HepG2 (cell line): ENCODE data around the gene ACTL7B.

Experiments used
- RFX3 ChIP-seq: IDR thresholded peaks from 2 replicates; pipeline ENCODE4 v1.6.1; 2016; ENCODE audit warnings: missing biosample characterization, missing genetic modification reagents
- SRSF4 ChIP-seq: fragments of 200-400 bp; formaldehyde crosslinking; IDR thresholded peaks from one replicate; pipeline ENCODE4 v1.6.1; 2018; ENCODE audit warnings: mild to moderate bottlenecking, low read depth, low read length, moderate library complexity; ENCODE audit not compliant: poor library complexity, severe bottlenecking
- ZEB1 ChIP-seq: IDR thresholded peaks from 2 replicates; pipeline ENCODE4 v1.6.1; 2012; ENCODE audit warnings: mild to moderate bottlenecking, low read depth, inconsistent platforms; ENCODE audit not compliant: insufficient replicate concordance
- ZNF530 ChIP-seq: sonication (generic); formaldehyde crosslinking; IDR thresholded peaks from 2 replicates; pipeline ENCODE4 v1.5.0; 2020; ENCODE audit warnings: low read depth, mild to moderate bottlenecking, missing genetic modification reagents
- ZNF7 ChIP-seq: IDR thresholded peaks from 2 replicates; pipeline ENCODE4 v1.6.1; 2016; ENCODE audit warnings: missing biosample characterization, missing genetic modification reagents

- TF ChIP-seq ZEB1: no peak
- no peak for TF ChIP-seq ZNF530 (CRISPR knock-in tag)
- no peak for TF ChIP-seq RFX3
- TF ChIP-seq ZNF7 (CRISPR knock-in tag): no peak
- no peak for TF ChIP-seq SRSF4
Measured at GRCh38 chr9:108857572-108857971, 1.8 kb upstream of the ACTL7B start.
